ENCODE results near the gene SELPLG.
"Not testable (repeated sequence)": the region's sequence is repeated elsewhere in the genome, so short reads cannot be mapped to it uniquely, and the experiment has no call there.

The SELPLG gene

DNA sequence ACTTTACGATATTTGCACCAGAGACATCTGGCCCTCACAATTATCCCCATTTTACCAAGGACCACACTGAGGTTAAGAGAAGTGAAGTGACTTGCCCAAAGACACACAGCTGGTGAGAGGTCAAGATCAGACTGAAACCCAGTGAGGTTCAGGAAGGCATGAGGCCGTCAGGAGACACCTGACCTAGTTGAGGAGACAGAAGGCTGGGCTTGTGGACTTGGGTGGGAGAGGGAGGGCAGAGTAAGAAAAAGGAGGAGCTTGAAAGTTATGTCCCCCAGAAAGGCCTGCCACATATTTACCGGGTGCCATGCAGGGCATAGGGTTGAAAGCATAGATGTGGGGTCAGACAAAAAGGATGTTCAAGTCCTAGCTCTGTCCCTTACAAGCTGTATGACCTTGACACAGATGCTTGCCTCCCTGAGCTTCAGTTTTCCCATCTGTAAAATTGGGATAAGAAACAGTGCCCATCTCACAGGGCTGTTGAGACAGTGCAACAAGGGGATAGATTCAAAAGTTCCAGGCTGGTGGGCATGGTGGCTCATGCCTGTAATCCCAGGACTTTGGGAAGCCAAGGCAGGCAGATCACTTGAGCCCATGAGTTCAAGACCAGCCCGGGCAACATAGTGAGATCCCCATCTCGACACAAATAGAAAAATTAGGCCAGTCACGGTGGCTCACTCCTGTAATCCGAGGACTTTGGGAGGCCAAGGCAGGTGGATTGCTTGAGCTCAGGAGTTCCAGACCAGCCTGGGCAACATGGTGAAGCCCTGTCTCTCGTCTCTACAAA is 6.4 kb downstream of the SELPLG start:
- DNase-seq (ENCODE audit: low read depth, low spot score) = no peak
- H3K4me3 ChIP-seq (ENCODE audit: low read length) = no peak overlapping the region

GRCh38 chr12:108625228-108625627 is 8.5 kb downstream of the SELPLG start:
- DNase-seq (ENCODE audit: low read depth, low spot score) = no peak

GRCh38 chr12:108623577-108623976 is 10.1 kb downstream of the SELPLG start:
- no peak for DNase-seq (ENCODE audit: low read depth, low spot score)
- H3K4me3 ChIP-seq (ENCODE audit: low read length) = no peak overlapping the region

More at GRCh38 chr12:108625228-108625627, 8.5 kb downstream of the SELPLG start:
- no peak overlapping the region for H3K4me3 ChIP-seq (ENCODE audit: low read length)

- H3K4me3 ChIP-seq (ENCODE audit: low read length) = no peak overlapping the region
- DNase-seq (ENCODE audit: low read depth, low spot score) = no peak
These were observed 10.7 kb downstream of the SELPLG start for GRCh38 chr12:108622921-108623514.

- no peak overlapping the region for H3K4me3 ChIP-seq (ENCODE audit: low read length)
- DNase-seq (ENCODE audit: low read depth, low spot score) = no peak
These were observed 11.3 kb downstream of the SELPLG start for GRCh38 chr12:108622421-108622820.

DNA sequence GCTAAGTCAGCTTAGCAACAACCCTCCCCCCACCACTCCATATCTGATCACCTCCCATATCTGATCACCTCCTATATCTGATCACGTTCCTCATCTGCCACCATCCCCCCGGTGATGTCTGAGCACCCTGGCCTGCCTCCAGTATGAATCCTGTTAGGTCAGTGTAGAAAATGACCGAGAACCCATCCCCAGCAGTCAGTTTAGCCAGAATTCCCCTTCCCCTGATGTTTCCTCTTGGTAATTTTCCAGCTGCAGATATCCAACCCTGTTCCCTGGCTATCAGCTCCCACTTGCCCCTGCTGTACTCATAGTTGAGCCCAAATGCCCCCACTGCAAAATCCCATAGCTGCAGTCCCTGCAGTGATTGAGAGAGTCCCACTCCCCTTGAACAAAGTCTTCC is 12.5 kb downstream of the SELPLG start:
- DNase-seq (ENCODE audit: low read depth, low spot score) = no peak
- no peak overlapping the region for H3K4me3 ChIP-seq (ENCODE audit: low read length)

DNA sequence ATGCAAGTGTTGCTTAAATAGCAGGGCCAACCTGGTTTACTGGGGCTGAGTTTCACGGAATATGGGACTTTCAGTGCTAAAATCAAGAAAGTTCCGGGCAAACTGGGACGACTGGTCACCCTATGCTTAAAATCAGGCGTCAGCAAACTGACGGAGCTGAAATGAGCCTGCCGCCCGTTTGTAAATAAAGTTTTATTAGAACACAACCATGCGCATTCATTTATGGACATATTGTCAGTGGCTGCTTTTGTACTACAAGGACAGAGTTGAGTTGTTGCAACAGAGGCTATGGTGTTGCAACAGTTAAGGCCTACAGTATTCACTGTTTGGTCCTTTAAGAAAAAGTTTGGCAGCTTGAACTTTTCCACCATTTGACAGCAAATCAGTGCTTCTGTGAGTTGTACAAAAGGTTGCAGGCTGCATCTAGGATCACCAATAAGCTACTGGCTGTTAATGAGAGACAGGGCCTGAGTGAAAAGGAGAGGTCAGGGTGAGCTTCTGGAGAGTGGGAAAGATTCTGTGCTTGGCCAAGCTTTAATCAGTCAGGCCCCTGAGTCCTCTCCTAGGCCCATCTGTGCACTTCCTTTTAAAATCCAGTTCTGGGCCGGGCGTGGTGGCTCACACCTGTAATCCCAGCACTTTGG is 13.3 kb downstream of the SELPLG start:
- no peak for DNase-seq (ENCODE audit: low read depth, low spot score)
- no peak overlapping the region for H3K4me3 ChIP-seq (ENCODE audit: low read length)

GRCh38 chr12:108619369-108620160 is 14.1 kb downstream of the SELPLG start:
- no peak for DNase-seq (ENCODE audit: low read depth, low spot score)
- H3K4me3 ChIP-seq (ENCODE audit: low read length) = no peak overlapping the region

GRCh38 chr12:108618953-108619274 is 14.8 kb downstream of the SELPLG start:
- H3K4me3 ChIP-seq (ENCODE audit: low read length); DNase-seq (ENCODE audit: low read depth, low spot score): not testable (repeated sequence)

DNA sequence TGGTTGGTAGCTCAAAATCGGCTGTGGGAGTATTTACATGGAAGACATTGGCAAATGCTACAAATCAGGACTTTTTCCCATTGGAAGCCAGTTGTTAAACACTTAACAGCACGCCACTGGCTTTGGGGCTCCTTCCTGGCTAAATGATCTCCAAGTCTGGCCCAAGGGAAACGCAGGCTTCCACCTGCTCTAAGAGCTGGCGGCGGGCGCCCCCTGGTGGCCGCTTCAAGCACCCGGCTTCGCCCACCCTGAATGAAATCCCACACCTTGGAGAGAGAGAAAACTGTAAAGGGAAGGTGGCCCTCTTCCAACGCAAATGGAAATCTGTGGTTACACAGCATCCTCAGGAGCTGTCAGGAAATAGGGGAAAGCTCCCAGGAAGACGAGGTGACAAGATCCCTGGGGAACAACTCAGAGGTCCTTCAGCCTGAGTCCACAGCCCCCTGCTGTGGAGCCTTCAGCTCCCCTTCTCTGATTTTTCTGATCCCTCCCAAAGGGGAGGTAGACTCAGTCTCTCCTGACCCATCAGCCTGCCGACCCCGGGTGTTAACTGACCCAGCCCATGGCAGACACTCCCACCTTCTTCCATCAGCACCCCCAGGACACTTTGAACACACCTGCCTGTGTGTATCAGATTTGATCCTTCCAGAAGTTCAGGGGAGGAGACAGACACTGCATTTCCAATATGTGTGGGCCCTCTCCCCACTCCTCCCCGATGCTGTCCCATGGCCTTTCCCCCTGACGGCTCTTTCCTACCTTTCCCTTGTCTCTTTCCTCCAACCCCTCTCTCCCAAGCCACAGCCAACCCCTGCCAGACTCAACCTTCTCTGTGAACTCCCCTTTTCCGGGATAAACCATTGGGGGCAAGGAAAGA is 15.4 kb downstream of the SELPLG start:
- DNase-seq (ENCODE audit: low read depth, low spot score) = peak; percentile 66
- no peak overlapping the region for H3K4me3 ChIP-seq (ENCODE audit: low read length)

DNA sequence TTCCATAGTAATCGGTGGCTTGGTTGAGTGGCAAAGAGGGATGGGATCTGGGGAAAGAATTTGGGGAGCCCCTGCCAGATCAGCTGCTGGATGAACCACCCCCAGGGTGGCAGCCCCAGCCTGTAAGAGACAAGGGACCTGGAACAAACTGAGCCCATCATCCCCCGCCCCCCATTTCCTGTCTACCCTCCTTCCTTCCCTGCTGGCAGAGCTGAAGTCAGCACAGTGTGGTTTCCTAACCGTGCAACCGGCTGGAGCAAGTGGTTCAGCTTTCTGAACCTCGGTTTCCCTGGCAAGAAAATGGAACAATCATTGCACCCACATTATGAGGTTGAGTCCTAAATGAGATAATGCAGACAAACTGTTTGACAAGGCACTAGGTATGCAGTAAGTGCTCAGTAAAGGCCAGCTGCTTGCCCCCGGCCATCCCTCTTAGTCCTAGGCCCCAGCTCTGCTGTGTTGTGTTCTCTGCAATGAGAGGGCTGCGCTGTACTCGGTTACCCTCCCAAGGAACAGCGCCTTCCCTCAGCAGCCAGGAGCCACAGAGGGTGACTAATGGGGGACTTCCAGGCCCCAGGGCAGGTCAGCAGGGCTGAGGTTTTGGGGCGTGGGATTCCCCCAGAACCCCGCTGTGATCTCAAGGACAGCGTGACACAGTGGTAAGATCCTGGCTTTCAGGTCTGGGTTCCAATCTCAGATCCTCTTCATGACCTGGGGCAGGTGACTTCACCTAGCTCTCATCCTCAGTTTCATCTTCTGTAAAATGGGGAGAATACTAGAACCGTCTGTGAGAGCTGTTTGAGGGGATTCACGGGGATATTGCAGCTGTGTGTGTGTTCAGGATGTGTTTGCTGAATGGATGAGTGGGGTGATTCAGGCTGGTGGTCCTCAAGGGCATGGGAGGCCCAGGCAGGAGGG is 16.5 kb downstream of the SELPLG start:
- H3K4me3 ChIP-seq (ENCODE audit: low read length) = peak overlapping the region; percentile 32
- peak; percentile 93 for DNase-seq (ENCODE audit: low read depth, low spot score)

GRCh38 chr12:108616359-108616758 is 17.3 kb downstream of the SELPLG start:
- DNase-seq (ENCODE audit: low read depth, low spot score) = no peak

GRCh38 chr12:108615918-108616317 is 17.8 kb downstream of the SELPLG start:
- no peak for DNase-seq (ENCODE audit: low read depth, low spot score)
- no peak overlapping the region for H3K4me3 ChIP-seq (ENCODE audit: low read length)

More at GRCh38 chr12:108616359-108616758, 17.3 kb downstream of the SELPLG start:
- H3K4me3 ChIP-seq (ENCODE audit: low read length) = no peak overlapping the region

- H3K4me3 ChIP-seq (ENCODE audit: low read length) = no peak overlapping the region
- DNase-seq (ENCODE audit: low read depth, low spot score) = no peak
These were observed 19.1 kb downstream of the SELPLG start for GRCh38 chr12:108614639-108615038.

- no peak overlapping the region for H3K4me3 ChIP-seq (ENCODE audit: low read length)
- no peak for DNase-seq (ENCODE audit: low read depth, low spot score)
These were observed 19.7 kb downstream of the SELPLG start for GRCh38 chr12:108614041-108614440.

DNA sequence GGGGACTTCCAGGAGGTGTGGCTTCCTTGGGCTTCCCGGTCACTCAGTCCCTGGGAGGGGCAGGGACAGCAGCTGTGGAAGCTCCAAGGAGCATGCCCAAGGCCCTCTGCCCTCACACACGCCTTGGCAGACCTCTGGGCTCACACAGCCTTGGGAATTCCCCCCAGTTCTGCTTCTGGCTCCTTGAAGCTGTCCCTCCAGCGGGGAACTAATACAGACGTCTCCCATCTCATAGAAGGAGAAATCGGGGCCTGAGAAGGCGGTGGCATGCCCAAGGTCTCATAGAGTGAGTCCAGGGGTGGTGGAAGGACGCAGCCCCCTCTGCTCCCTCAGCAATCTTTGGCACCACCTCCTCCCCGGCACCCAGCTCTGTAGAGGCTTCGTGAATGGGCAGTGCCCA is 20.1 kb downstream of the SELPLG start:
- DNase-seq (ENCODE audit: low read depth, low spot score) = no peak
- no peak overlapping the region for H3K4me3 ChIP-seq (ENCODE audit: low read length)

DNA sequence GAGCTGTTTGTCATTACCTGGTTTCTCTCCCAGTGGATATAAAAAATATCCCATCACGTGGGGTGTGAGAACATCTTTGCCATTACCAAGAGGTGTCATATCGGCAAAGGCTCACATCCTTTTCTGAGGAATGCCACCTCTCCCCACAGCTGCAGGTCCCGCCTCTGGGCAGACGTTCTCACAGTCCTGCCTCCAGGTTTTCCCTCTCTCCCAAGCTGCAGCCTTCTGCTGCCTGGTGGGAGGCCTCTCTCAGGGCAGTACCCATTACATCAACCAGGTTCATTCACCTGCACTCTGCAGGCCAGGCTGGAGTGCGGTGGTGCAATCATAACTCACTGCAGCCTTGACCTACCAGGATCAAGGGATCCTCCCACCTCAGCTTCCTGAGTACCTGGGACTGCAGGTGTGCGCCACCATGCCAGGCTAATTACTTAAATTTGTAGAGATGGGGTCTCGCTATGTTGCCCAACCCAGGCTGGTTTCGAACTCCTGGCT is 20.9 kb downstream of the SELPLG start:
- DNase-seq (ENCODE audit: low read depth, low spot score) = no peak
- H3K4me3 ChIP-seq (ENCODE audit: low read length) = no peak overlapping the region
